GM04503 (cell line): ENCODE results near the gene CCNK.

ENCODE experiments used
- DNase-seq: peaks from one replicate; pipeline ENCODE4 v3.0.0-alpha.2; 2012; ENCODE audit warnings: low read depth

Gene CCNK

DNA sequence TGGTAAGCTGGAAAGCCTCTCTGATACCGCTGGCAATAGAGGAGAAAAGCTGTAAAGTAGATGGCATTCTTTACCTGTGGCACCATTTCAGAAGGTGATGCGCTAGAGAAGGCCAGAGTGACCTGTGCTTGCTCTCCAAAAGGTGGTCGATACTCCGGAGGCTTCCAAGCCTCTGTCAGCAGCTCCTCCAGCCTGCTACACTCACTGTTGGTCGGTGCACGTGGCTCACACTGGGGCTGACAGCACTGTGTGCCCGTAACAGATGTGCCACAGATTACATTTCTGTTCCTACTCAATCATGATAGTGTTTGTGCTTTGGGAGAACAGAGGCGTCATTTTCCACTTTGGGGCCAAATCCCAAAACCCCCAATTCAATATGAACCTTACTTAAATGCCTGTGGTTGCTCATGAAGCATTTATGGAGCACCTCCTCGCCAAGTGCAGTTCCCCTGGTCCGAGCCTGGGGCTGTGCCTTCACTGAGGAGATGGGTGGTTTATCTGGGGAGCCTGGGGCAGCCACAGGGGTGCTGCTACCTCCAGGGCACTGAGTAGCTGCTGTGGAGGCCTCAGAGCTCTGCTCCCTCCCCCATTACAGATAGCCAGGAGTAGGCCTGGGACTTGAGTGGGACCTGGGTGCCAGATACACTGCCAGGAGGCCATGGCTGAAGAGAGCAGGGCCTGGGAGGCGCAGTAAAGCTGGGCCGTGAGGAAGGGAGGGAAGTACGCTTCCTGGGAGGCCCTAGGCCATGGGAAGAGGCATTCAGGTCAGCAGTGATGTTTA is 26.8 kb downstream of the CCNK start:
- DNase-seq = no peak

DNA sequence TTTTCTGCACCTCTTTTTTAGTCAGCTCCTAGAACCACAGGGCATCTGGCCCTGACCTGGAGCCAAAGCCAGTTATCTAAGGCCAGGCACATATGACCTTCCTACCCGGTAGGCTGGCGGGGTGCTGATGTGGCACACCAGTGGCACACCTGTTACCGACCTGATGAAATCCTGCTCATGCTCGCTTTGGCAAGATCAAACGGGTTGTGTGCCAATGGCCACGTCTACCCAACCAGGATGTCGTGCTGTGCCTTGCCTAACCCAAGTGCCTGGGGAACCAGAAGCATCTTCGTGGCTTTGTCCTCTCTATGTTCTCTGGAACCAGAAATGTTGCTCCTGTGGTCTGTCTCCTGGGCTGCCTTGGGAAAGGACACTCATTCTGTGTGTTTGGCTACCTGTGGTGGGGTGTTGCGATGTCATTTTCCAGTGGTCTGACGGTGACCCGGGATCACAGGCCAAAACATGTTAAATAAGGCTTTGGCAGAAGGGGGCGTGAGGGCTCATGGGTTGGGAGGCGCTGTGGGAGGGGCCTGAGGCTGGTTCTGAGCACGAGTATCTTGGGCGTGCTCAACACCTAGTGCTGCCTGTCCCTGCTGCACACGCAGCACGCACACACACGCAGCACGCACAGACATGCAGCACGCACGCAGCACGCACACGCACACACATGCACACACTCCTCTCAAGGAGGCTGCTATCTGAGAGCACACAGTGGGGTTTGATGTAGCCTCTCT is 27.9 kb downstream of the CCNK start:
- no peak for DNase-seq

DNA sequence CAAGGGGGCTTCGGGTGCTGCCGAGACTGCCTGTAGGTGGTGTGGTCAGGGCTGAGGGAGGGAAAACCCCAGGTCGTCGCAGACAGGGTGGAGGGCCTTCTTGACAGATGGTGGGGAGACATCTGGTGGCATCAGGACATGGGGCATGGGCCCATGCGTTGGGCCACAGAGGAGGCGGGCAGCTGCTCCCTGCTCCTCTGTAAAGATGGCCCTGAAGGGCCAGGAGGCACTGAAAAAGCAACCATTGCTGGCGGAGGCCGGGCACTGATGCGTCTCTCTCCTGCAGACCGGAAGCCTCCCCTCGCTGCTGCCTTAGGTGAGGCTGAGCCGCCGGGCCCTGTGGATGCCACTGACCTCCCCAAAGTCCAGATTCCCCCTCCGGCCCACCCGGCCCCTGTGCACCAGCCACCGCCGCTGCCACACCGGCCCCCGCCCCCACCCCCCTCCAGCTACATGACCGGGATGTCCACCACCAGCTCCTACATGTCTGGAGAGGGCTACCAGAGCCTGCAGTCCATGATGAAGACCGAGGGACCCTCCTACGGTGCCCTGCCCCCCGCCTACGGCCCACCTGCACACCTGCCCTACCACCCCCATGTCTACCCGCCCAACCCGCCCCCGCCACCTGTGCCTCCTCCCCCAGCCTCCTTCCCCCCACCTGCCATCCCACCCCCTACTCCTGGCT is 28.8 kb downstream of the CCNK start:
- DNase-seq = no peak

DNA sequence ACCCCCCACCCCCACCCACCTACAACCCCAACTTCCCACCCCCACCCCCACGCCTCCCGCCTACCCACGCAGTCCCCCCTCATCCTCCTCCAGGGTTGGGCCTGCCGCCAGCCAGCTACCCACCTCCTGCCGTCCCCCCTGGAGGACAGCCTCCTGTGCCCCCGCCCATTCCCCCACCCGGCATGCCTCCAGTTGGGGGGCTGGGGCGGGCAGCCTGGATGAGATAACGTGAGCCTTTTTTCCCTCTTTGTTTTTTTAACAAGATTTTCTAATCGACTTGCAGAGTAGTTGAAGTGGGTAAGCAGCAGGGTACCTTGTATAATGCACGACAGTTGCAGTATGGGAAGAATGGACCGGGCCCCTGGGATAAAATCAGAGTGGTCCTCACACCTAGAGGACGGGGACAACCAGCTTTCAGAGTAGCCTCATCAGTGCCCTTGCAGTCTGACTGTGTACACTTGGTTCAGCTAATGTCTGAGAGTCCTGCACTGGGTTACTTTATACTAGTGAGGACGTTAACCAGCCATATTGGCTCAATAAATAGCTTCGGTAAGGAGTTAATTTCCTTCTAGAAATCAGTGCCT is 29.4 kb downstream of the CCNK start:
- DNase-seq = no peak

DNA sequence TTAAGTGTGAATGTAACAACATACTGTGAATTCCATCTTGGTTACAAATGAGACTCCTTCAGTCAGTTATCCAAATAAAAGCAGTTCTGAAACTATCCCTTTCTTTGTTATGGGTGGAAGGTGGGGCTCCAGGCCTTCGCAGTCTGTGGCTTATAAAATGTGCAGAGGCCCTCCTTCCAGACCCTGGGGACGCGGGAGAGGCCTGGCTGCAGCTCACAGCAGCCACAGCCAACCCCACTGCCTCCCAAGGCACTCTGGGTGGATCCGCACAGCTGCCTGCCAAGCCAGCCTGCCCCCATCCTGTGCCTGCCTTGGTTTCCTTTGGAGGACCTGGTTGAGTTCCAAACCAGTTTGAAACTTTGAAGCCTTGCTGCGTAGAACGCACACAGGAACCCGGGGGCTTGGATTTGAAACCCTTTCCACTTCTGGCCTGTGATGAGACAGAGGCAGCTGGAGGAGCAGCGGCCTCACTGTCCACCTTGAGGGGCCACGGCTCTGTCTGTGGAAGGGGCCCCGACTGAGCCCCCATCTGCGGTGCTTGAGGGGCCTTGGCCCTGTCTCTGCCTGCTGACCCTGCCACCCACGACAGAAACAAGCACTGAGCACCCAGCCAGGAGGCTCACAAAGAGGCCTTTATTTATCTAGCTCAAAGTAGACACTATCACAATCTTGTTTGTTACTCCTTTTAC is 30.4 kb downstream of the CCNK start:
- no peak for DNase-seq

DNA sequence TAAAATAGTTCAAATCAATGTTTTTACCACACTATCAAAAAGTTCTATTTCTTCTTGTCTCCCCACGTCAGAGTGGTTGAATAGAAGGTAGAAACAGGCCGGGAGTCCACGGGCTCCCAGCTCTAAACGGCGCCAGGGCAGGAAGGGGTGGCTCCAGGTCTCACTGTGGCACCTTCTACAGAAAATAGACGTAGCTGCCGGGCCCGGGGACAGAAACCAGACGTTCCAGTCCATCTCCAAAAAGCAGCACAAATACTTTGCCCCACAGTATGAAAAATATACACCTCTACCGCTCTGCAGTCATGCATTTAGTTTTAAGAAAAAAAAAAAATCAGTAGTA is 30.9 kb downstream of the CCNK start:
- no peak for DNase-seq

DNA sequence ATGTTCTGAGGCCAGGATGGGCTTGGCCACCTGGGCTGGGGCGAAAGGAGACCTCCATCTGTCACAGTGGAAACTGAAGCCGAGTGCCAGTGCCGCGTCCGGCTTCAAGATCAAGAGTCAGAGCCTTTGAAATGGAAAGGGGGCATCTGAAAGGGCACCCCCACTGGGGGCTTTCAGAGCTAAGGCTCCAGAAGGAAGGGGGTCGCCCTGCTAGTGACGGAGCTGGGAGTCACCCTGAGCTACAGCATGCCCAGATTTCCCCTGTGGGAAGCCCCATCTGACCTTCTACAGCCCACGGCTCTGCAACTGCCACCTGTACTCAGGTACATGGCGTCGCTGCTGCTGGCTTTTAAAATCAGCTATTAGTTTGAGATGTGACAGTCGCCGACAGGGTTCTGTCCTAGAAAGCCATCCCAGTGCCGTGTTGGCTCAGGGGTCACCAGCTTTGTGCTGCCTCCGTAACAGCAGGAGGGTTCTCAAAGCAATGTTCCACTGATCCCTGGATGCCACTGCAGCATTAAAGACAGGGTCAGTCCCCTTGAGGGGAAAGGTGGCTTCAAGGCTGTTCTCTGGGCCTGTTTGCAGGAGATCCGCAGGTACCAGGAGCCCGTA is 31.5 kb downstream of the CCNK start:
- DNase-seq = no peak

DNA sequence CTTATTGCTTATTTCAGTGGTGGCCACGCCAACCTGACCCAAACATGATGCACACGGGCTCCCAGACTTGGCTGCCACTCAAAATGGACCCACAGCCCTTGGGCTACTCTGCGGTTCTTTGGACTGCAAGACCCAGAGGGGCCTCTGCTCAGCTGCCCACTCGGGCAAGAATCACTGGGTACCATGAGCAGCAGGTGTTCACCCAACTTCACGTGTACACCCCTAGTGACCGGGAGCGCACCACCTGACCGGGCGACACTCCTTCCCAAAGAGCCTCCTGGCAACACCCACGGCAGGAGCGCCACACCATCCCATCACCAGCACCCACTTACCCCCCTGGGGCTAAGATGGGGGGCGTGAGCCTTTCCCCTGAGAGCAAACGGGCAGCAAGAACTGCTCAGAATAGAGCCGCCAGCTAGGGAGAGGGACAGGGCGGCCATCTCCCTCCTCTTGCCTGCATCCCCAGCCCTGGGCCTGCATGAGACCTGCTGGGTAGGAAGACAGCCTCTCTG is 32.0 kb downstream of the CCNK start:
- DNase-seq = no peak

DNA sequence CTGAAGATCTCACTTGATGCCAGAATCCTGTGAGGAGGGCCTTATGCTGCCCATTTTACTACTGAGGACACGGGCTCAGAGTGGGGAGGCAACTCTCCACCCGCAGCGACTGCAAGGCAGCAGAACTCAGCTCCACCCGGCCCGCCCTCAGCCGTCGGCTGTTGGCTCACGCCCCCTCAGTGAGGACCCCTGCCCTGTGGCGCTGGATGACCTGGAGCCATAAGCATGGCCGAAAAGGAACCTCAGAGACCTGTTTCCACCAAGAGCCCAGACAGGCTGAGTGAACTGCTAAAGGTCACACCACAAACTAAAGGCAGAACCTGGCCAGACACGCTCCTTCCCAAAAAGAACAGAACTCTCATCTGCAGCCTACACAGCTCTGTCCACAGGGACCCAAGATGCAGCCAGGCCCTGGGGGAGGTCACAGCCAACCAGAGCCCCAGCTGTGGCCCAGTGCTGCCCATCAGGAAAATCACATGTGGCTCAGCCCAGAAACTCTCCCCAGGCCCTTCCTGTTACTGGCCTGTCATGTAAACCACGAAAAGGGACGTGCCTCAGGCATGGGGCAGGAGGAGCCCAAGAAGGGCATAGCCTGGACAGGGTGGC is 32.8 kb downstream of the CCNK start:
- DNase-seq = no peak

DNA sequence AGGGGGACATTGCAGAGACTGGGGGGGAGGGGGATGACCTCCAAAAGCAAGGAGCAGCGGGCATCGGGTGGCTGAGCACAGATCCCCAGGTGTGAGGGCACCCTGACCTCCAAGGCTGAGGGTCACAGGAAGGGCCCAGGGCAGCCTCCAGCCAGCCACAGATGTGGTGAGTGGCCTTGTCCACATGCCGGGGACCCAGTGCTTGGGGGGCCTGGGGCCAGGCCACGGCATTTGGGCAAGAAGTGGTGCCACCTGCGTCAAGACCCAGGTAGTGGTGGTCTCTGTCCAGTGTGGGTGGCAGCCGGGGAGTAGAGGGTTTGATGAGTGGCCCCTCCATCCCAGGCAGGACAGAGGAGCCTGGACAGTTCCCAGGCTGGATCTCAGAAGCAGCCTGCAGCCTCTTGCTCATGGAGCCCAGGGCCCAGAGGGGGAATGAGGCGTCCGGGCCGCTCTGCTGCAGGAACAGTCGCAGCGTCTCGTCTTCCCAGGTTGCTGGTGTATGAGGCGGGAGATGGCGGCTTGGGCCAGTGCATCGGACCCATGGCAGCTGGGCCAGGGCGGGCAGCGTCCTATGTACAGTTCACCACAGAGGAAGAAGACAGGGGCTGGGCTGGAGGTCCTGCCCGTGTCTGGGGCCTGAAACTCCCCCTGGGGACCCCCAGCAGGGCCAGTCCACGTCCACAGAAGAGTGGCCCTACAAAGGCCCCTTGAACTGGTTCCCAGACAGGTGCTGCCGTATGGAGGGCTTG is 33.5 kb downstream of the CCNK start:
- no peak for DNase-seq

DNA sequence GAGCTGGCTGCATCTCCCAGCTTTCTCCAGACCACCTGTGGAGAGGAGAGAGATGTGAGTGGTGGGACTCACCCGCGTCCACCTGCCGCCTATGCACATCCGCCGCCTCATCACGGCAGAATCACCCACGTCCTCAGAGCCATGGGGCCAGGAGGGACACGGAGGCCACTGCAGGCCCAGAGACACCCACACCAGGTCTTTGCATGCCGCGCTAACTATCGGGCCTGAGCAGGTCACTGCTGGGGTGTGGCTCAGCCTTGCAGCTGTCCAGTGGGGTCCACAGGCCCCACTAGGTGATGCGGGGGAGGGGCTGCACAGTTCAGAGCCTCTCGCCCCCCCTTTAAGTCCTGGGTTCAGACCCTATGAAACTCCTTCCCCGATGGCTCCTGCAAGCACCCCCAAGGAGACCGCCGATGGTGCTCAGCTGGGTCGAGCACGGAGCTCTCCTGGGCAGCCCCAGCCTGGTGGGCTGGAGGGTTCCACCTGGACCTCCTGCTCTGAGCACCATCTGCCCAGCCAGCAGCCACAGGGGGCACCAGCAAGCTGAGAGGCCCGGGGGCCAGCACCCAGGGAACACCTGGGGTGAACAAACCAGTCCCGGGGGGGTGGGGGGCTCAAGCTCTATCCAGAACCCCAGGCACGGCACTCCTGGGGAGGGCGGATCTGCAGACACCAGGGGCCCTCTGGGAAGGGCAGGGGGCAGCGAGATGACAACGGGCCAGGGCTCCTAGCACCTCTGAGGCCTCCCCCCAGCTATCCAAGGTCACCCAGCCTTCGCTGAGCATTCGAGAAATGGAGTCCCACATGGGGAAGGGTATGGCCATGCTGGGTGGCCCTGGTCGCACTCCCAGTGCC is 34.3 kb downstream of the CCNK start:
- no peak for DNase-seq

DNA sequence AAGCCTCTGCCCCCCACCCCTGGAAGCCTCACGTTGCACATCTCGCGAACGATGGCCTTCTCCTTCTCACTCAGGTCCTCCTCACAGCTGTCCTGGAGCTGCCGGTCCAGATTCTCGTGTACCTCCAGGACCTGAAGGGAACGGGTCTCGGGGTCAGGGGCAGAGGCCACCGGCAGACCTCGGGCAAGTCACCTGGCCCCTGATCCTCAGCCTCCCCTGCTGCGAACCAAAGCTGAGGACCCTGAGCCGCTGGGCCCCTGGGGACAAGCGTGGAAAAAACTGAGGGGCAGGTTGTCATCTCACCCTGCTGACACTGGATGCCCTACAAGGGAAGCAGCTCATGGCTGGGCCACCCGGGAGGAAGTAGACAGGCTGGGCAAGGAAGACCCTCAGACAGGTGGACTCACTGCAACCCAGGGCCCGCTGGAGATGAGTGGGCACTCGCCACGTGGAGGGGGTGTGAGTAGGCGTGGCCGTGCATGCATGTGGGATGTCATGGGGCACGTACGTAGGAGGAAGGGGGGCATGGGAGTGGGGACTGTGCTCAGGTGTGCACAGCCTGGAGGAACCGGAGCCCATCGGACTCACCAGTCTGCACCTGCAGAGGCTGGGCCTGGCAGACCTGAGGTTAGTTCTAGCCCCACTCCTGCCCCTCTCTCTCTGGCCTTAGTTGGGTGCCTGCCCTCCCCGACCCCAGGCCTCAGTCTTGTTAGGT is 35.1 kb downstream of the CCNK start:
- DNase-seq = no peak

DNA sequence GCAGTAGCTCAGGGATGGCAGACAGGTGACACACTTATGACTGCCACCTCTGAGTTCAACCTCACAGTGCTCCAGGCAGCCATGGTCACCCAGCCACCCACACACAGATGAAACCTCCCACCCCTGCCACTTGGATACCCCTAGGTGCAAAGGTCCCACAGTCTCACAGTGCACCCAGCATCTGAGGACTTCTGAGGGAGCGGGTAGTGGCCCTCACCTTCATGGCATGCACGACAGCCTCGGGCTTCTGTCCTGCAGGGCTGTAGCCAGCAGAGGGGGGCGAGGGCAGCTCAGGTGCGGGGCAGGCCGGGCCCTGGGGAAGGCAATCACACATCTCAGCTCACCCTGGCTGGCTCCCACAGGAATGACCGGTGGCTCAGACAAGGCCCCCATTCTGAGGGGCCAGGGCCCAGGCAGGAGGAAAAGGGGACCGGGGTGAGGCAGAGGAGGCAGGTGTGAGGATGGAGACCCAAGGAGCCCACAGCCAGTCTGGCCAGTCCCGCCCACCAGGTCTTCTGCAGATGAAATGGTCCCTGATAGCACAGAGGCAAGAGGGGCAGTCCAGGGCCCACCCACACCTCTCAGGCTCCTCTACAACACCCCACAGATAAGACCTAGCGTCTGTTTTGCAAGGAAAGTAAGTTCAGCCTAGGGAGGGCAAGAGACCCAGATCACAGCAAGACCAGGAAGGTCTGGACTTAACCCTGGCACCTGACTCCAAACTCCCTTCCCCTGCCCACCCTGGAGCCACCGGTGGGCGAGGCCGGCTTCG is 35.8 kb downstream of the CCNK start:
- no peak for DNase-seq

DNA sequence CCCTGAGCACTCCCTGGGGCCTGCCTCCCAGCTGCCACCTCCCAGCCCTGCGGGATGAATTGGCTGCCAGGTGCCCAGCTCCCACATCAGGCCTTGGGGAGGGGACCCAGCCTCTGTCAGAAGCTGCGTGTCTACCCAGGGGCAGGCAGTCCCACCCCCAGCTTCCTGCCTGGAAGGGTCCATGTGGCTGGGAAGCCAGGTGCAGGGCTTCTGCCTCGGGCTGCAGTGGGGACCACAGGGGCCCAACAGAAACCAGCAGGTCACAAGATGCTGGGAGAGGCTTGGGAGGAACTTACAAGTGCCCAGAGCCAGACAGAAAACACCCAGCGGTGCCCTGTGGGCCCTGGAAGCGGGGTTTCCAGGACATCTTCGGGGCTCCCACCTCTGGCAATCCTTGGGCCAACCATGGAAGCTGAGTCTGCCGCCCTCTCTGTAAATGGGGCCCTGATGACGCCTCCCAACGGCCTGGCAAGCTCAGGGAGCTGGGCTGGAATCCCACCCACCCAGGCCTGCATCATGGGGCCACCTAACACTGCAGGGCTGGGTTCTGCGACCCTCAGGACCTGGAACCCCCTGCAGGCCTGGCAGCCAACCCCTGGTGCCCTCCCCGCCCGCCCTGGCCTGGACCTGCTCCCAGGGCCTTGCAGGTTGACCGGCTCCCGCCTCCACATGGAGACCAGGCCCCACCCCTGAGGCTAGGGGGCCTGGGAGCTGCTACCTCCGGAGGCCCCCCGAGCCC is 36.6 kb downstream of the CCNK start:
- DNase-seq = no peak

DNA sequence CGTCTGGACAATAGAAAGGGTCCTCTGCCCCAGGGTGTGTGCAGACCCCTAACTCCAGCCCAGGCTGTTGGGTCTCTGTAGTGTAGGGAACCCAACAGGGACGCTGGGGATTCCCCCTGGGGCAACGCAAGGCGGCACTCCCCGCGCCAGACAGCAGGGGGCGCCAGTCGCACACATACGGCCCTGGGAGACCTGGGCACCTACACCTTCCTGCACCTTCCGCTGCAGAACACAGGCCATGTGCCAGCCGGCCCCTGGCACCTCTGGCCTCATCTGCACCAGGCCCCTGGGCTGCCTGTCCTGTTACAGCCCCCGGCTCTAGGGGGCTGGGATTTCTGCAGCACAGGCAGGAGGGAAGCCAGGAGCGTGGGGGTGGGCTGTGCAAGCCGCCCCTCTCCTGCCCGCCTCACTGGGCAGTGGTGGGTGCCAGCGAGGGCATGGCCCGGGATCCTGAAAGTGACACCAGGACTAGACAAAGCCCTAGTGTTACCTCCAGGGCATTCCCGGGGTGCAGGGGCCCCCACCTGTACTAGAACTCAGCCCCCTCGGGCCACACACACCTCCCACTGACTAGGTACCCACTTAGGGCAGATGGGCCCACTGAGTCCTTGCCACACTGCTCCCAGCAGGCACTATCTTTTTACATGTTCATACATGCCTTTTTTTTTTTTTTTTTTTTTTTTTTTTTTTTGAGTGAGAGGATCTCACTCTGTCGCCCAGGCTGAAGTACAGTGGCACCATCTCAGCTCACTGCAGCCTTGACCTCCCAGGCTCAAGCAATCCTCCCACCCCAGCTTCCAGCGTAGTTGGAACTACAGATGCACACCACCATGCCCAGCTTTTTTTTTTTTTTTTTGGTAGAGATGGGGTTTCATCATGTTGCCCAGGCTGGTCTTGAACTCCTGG is 37.5 kb downstream of the CCNK start:
- DNase-seq = no peak

DNA sequence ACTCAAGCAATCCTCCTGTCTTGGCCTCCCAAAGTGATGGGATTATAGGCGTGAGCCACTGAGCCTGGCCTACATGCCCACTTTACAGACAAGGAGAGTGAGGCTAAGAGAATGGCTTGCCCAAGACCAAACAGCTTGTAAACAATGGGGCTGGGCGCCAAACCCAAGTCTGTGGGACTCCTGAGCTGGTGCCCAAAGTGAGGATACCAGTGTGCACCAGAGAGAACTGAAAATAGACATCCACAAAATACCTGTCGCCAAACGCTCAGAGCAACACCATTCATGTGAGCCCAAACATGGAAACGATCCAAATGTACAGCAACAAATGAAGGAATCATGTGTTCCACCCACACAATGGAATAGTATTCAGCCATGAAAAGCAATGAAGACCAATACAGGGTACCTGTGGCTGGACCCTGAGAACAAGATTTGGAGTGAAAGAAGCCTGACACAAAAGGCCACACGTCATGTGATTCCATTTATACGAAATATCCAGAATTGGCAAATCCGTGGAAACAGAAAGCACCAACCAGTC is 38.2 kb downstream of the CCNK start:
- no peak for DNase-seq
